DMS 273 (cell line): ENCODE data around the gene MAD1L1.

Experiments
- DNase-seq: peaks from one replicate; lab custom pipeline; 2025; ENCODE audit not compliant: unreplicated experiment; lab: John Stamatoyannopoulos, UW

MAD1L1 gene

GRCh38 chr7:2142386-2142785, 90.4 kb downstream of the MAD1L1 start:
- DNase-seq: no peak

GRCh38 chr7:2141651-2142050, 91.1 kb downstream of the MAD1L1 start:
- no peak for DNase-seq

- DNase-seq: no peak
Observed at GRCh38 chr7:2141021-2141410, 91.7 kb downstream of the MAD1L1 start.

- no peak for DNase-seq
Observed at GRCh38 chr7:2140216-2141020, 92.3 kb downstream of the MAD1L1 start.

GRCh38 chr7:2139004-2139699, 93.6 kb downstream of the MAD1L1 start:
- no peak for DNase-seq

GRCh38 chr7:2138146-2138765, 94.5 kb downstream of the MAD1L1 start:
- no peak for DNase-seq

GRCh38 chr7:2134740-2135139, 98.0 kb downstream of the MAD1L1 start:
- DNase-seq: no peak

GRCh38 chr7:2132243-2132642, 100.5 kb downstream of the MAD1L1 start:
- no peak for DNase-seq

GRCh38 chr7:2131800-2132199, 100.9 kb downstream of the MAD1L1 start:
- no peak for DNase-seq

- no peak for DNase-seq
Observed at GRCh38 chr7:2131341-2131740, 101.4 kb downstream of the MAD1L1 start.

GRCh38 chr7:2130096-2130375, 102.7 kb downstream of the MAD1L1 start:
- no peak for DNase-seq

GRCh38 chr7:2129323-2130095, 103.2 kb downstream of the MAD1L1 start:
- DNase-seq: no peak

- no peak for DNase-seq
Observed at GRCh38 chr7:2128601-2129322, 104.0 kb downstream of the MAD1L1 start.

- DNase-seq: no peak
Observed at GRCh38 chr7:2126621-2127020, 106.1 kb downstream of the MAD1L1 start.

- DNase-seq: no peak
Observed at GRCh38 chr7:2125931-2126330, 106.8 kb downstream of the MAD1L1 start.

GRCh38 chr7:2124604-2125345, 108.0 kb downstream of the MAD1L1 start:
- no peak for DNase-seq

GRCh38 chr7:2123916-2124315, 108.8 kb downstream of the MAD1L1 start:
- DNase-seq: no peak

- DNase-seq: no peak
Observed at GRCh38 chr7:2123360-2123759, 109.4 kb downstream of the MAD1L1 start.

GRCh38 chr7:2122651-2123050, 110.1 kb downstream of the MAD1L1 start:
- no peak for DNase-seq
